Loucy (cell line): ENCODE data around the gene LRSAM1.

Source experiments
- H2AFZ ChIP-seq: fragments of 200-600 bp; sonication (generic); 2 replicates; pipeline ENCODE4 v1.6.0; 2016; ENCODE audit warnings: antibody characterized with exemption, mild to moderate bottlenecking, low read length, moderate library complexity
- H3F3A ChIP-seq: fragments of 200-600 bp; 2 replicates; pipeline ENCODE4 v1.6.0; 2016; ENCODE audit warnings: antibody characterized with exemption, low read depth, mild to moderate bottlenecking
- H3K27me3 ChIP-seq: fragments of 200-600 bp; sonication (generic); 2 replicates; pipeline ENCODE4 v1.6.1; 2014; ENCODE audit warnings: low read length, mild to moderate bottlenecking; ENCODE audit not compliant: insufficient read depth, poor library complexity, severe bottlenecking
- H3K36me3 ChIP-seq: fragments of 200-600 bp; sonication (generic); 2 replicates; pipeline ENCODE4 v1.6.1; 2016; ENCODE audit warnings: low read length; ENCODE audit not compliant: insufficient read depth
- H3K4me1 ChIP-seq: fragments of 200-600 bp; sonication (generic); 2 replicates; pipeline ENCODE4 v1.5.1; 2014; ENCODE audit warnings: low read length, mild to moderate bottlenecking; ENCODE audit not compliant: insufficient read depth, poor library complexity, severe bottlenecking
- H3K4me2 ChIP-seq: fragments of 200-600 bp; sonication (generic); 2 replicates; pipeline ENCODE4 v1.6.0; 2014; ENCODE audit warnings: antibody characterized with exemption, low read length, low read depth, mild to moderate bottlenecking; ENCODE audit not compliant: poor library complexity, severe bottlenecking
- H3K4me3 ChIP-seq: fragments of 200-600 bp; sonication (generic); 2 replicates; pipeline ENCODE4 v1.5.1; 2014; ENCODE audit warnings: low read length, mild to moderate bottlenecking, mixed read lengths; ENCODE audit not compliant: poor library complexity, severe bottlenecking
- H3K79me2 ChIP-seq: fragments of 200-600 bp; sonication (generic); 2 replicates; pipeline ENCODE4 v1.6.1; 2014; ENCODE audit warnings: low read length; ENCODE audit not compliant: insufficient read depth
- H3K9ac ChIP-seq: fragments of 200-600 bp; sonication (generic); 2 replicates; pipeline ENCODE4 v1.6.0; 2014; ENCODE audit warnings: mild to moderate bottlenecking, low read depth, low read length, moderate library complexity; ENCODE audit not compliant: poor library complexity, severe bottlenecking
- H3K9me2 ChIP-seq: fragments of 200-600 bp; sonication (generic); replicated peaks from 2 replicates; pipeline ENCODE4 v1.6.1; 2016; ENCODE audit warnings: low read depth, low read length, mixed read lengths
- H3K9me3 ChIP-seq: fragments of 200-600 bp; sonication (generic); 2 replicates; pipeline ENCODE4 v1.6.1; 2014; ENCODE audit warnings: mild to moderate bottlenecking, antibody characterized with exemption, low read length, low read depth; ENCODE audit not compliant: insufficient read depth
- H4K20me1 ChIP-seq: fragments of 200-600 bp; sonication (generic); 2 replicates; pipeline ENCODE4 v1.6.0; 2014; ENCODE audit warnings: antibody characterized with exemption, low read length, mild to moderate bottlenecking; ENCODE audit not compliant: insufficient read depth, poor library complexity, severe bottlenecking
- EZH2phosphoT487 ChIP-seq: fragments of 200-600 bp; IDR thresholded peaks from 2 replicates; pipeline ENCODE4 v1.6.1; 2018; ENCODE audit warnings: antibody characterized with exemption, mild to moderate bottlenecking, moderate library complexity, borderline replicate concordance
- TF ChIP-seq, protein P1 (sequence below): fragments of 200-600 bp; sonication (generic); conservative IDR thresholded peaks from 2 replicates; pipeline ENCODE4 v1.5.1; 2014; ENCODE audit warnings: mild to moderate bottlenecking, antibody characterized with exemption, low read length

The LRSAM1 gene

DNA sequence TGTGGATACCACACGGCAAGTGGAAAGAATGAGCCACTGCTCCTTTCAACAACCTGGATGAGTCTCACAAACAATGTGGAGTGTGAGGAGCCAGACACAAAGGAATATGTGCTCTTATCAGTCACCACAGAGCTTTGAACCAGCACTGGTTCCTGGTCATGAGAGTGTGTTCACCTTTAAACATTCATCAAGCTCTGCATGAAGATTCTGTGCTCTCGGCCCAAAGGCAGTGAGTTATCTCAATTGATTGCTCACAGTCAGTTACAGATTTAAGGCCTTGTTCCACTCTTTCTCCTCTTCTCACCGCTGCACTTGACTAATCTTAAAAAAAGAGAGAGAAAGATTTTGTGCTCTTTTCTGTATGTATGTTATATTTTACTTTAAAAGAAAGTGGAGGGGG is 19.4 kb downstream of the LRSAM1 start:
- no peak overlapping the region for H3K9ac ChIP-seq
- no peaks in the 10 kb centered on the region for H4K20me1 ChIP-seq
- H3K4me1 ChIP-seq = peaks cover 6% of the 10 kb centered on the region
- H3K9me3 ChIP-seq = no peaks in the 10 kb centered on the region
- H3K79me2 ChIP-seq = no peaks in the 10 kb centered on the region
- H2AFZ ChIP-seq = no peak overlapping the region
- no peak overlapping the region for H3K4me3 ChIP-seq
- H3K36me3 ChIP-seq = no peaks in the 10 kb centered on the region
- no peaks in the 10 kb centered on the region for H3K9me2 ChIP-seq
- TF ChIP-seq, protein P1, sequence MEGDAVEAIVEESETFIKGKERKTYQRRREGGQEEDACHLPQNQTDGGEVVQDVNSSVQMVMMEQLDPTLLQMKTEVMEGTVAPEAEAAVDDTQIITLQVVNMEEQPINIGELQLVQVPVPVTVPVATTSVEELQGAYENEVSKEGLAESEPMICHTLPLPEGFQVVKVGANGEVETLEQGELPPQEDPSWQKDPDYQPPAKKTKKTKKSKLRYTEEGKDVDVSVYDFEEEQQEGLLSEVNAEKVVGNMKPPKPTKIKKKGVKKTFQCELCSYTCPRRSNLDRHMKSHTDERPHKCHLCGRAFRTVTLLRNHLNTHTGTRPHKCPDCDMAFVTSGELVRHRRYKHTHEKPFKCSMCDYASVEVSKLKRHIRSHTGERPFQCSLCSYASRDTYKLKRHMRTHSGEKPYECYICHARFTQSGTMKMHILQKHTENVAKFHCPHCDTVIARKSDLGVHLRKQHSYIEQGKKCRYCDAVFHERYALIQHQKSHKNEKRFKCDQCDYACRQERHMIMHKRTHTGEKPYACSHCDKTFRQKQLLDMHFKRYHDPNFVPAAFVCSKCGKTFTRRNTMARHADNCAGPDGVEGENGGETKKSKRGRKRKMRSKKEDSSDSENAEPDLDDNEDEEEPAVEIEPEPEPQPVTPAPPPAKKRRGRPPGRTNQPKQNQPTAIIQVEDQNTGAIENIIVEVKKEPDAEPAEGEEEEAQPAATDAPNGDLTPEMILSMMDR = no peak
- no peak for TF ChIP-seq EZH2phosphoT487
- no peak overlapping the region for H3K4me2 ChIP-seq
- no peaks in the 10 kb centered on the region for H3F3A ChIP-seq
- no peaks in the 10 kb centered on the region for H3K27me3 ChIP-seq

DNA sequence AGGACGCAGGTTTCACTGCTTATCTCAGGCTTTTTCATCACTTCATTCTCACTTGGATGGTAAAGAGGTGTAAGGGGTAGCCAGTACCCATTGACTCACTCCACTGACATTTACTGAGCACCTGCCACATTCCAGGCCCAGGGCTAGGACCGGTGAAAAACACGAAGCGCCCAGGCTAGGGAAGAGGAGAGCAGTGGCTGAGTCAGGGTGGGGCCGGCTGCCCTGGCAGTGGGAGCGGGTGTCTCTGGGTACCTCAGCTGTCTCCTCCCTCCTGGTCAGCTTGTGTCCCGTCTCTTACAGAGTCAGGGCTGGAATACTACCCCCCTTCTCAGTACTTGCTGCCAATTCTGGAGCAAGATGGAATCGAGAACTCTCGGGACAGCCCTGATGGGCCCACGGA is 22.2 kb downstream of the LRSAM1 start:
- no peak overlapping the region for H2AFZ ChIP-seq
- no peaks in the 10 kb centered on the region for H3K36me3 ChIP-seq
- H3K9me2 ChIP-seq = no peaks in the 10 kb centered on the region
- H3K4me3 ChIP-seq = no peak overlapping the region
- H4K20me1 ChIP-seq = no peaks in the 10 kb centered on the region
- no peak overlapping the region for H3K9ac ChIP-seq
- peaks cover 6% of the 10 kb centered on the region for H3K4me1 ChIP-seq
- no peaks in the 10 kb centered on the region for H3K79me2 ChIP-seq
- H3F3A ChIP-seq = no peaks in the 10 kb centered on the region
- no peaks in the 10 kb centered on the region for H3K27me3 ChIP-seq
- no peaks in the 10 kb centered on the region for H3K9me3 ChIP-seq
- TF ChIP-seq EZH2phosphoT487 = no peak
- TF ChIP-seq, protein P1 = no peak
- no peak overlapping the region for H3K4me2 ChIP-seq

DNA sequence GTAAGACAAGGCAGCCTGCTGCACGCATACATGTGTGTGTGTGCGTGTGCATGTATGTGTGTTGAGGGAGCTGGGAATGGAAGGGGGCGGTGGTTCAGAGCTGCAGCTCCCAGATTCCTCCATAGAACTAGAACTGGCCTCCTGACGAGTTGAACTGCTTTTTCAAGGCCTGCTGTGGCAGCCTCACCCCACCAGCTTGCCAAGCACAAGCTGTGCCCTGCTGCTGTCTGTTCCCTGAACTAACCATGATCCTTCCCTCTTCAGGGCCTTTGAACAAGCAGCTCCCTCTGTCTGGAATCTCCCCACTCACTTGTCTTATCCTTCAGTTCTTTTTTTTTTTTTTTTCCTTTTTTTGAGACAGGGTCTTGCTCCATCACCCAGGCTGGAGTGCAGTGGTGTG is 22.6 kb downstream of the LRSAM1 start:
- H3K9ac ChIP-seq = no peak overlapping the region
- H3K4me1 ChIP-seq = peaks cover 6% of the 10 kb centered on the region
- H3K4me2 ChIP-seq = no peak overlapping the region
- H3K4me3 ChIP-seq = no peak overlapping the region
- H3K79me2 ChIP-seq = no peaks in the 10 kb centered on the region
- H3K36me3 ChIP-seq = peaks cover under 1% of the 10 kb centered on the region; the same call in 1 of the 2 replicates
- no peaks in the 10 kb centered on the region for H3K27me3 ChIP-seq
- no peaks in the 10 kb centered on the region for H3K9me3 ChIP-seq
- no peaks in the 10 kb centered on the region for H3F3A ChIP-seq
- no peak overlapping the region for H2AFZ ChIP-seq
- no peak for TF ChIP-seq EZH2phosphoT487
- TF ChIP-seq, protein P1 = no peak
- H3K9me2 ChIP-seq = no peaks in the 10 kb centered on the region
- no peaks in the 10 kb centered on the region for H4K20me1 ChIP-seq
